MM.1S (cell line): ENCODE results near the gene MYRIP.
"Not testable (repeated sequence)": the region's sequence is repeated elsewhere in the genome, so short reads cannot be mapped to it uniquely, and the experiment has no call there.

ENCODE experiments used
- DNase-seq: peaks from one replicate; pipeline ENCODE4 v3.0.0-alpha.2; 2015
- H2AFZ ChIP-seq: fragments of 300-600 bp; sonication (generic); 2 replicates; pipeline ENCODE4 v1.6.0; 2016; ENCODE audit warnings: antibody characterized with exemption, low read length
- H3F3A ChIP-seq: fragments of 300-600 bp; sonication (generic); 2 replicates; pipeline ENCODE4 v1.6.1; 2016; ENCODE audit warnings: mild to moderate bottlenecking, antibody characterized with exemption, low read length, moderate library complexity, mixed read lengths; ENCODE audit not compliant: insufficient read depth
- H3K27ac ChIP-seq: fragments of 300-600 bp; sonication (generic); 2 replicates; pipeline ENCODE4 v1.5.1; 2016; ENCODE audit warnings: mild to moderate bottlenecking, low read length
- H3K27me3 ChIP-seq: fragments of 300-600 bp; sonication (generic); replicated peaks from 2 replicates; pipeline ENCODE4 v1.6.0; 2016; ENCODE audit warnings: low read length; ENCODE audit not compliant: insufficient read depth
- H3K36me3 ChIP-seq: fragments of 300-600 bp; sonication (generic); replicated peaks from 2 replicates; pipeline ENCODE4 v1.6.1; 2016; ENCODE audit warnings: mild to moderate bottlenecking, low read length, mixed read lengths; ENCODE audit not compliant: insufficient read depth
- H3K4me1 ChIP-seq: fragments of 300-600 bp; sonication (generic); 2 replicates; pipeline ENCODE4 v1.6.1; 2016; ENCODE audit warnings: low read length, mixed read lengths
- H3K4me2 ChIP-seq: fragments of 300-600 bp; sonication (generic); 2 replicates; pipeline ENCODE4 v1.6.0; 2016; ENCODE audit warnings: low read depth, low read length
- H3K4me3 ChIP-seq: fragments of 300-600 bp; sonication (generic); 2 replicates; pipeline ENCODE4 v1.5.1; 2016; ENCODE audit warnings: low read length, mixed read lengths
- H3K79me2 ChIP-seq: fragments of 300-600 bp; sonication (generic); 2 replicates; pipeline ENCODE4 v1.6.1; 2016; ENCODE audit warnings: mixed run types, low read length, mixed read lengths
- H3K9ac ChIP-seq: fragments of 300-600 bp; sonication (generic); 2 replicates; pipeline ENCODE4 v1.6.1; 2016; ENCODE audit warnings: low read length, mixed read lengths
- H3K9me2 ChIP-seq: fragments of 300-600 bp; sonication (generic); replicated peaks from 2 replicates; pipeline ENCODE4 v1.6.1; 2016; ENCODE audit warnings: mild to moderate bottlenecking, low read length, mixed read lengths; ENCODE audit not compliant: insufficient read depth
- H3K9me3 ChIP-seq: fragments of 300-600 bp; sonication (generic); replicated peaks from 2 replicates; pipeline ENCODE4 v1.6.1; 2016; ENCODE audit warnings: mild to moderate bottlenecking, low read length, mixed read lengths; ENCODE audit not compliant: insufficient read depth
- H4K20me1 ChIP-seq: fragments of 300-600 bp; sonication (generic); 2 replicates; pipeline ENCODE4 v1.6.1; 2016; ENCODE audit warnings: mild to moderate bottlenecking, low read length, moderate library complexity, mixed read lengths; ENCODE audit not compliant: insufficient read depth
- EZH2 ChIP-seq: fragments of 300-600 bp; sonication (generic); optimal IDR thresholded peaks from 2 replicates; pipeline ENCODE3; 2017; ENCODE audit warnings: low read depth, mild to moderate bottlenecking, antibody characterized with exemption, low read length, mixed read lengths
- EZH2phosphoT487 ChIP-seq: fragments of 300-600 bp; sonication (generic); IDR thresholded peaks from 2 replicates; pipeline ENCODE4 v1.6.1; 2018; ENCODE audit warnings: antibody characterized with exemption, low read length
- TF ChIP-seq, protein P1 (sequence below): fragments of 300-600 bp; sonication (generic); IDR thresholded peaks from 2 replicates; pipeline ENCODE4 v1.5.1; 2016; ENCODE audit warnings: antibody characterized with exemption, low read length, mixed read lengths

MYRIP gene

DNA sequence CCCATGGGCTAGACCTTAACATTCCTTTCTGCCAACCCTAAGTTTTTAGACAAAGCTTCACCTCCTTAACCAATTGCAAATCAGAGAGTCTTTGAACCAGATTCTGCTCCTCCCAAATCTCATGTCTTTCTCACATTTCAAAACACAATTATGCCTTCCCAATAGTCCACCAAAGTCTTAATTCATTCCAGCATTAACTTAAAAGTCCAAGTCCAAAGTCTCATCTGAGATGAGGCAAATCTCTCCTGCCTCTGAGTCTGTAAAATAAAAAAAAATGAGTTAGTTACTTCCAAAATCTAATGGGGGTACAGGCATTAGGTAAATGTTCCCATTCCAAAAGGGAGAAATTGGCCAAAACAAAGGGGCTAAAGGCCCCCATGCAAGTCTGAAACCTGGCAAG lies 43.8 kb upstream of the MYRIP start:
- no peak for DNase-seq
- Histone ChIP-seq H3K27ac (no peak overlapping the region), H3K9me2 (no peaks in the 10 kb centered on the region), H3F3A (no peaks in the 10 kb centered on the region), H3K79me2 (no peaks in the 10 kb centered on the region), H3K4me1 (no peaks in the 10 kb centered on the region), H2AFZ (no peak overlapping the region), H3K9ac (no peak overlapping the region), H3K36me3 (no peaks in the 10 kb centered on the region), H4K20me1 (no peaks in the 10 kb centered on the region), H3K4me2 (no peak overlapping the region), H3K9me3 (no peaks in the 10 kb centered on the region), H3K27me3 (no peaks in the 10 kb centered on the region), H3K4me3 (no peak overlapping the region)
- TF ChIP-seq, protein P1, sequence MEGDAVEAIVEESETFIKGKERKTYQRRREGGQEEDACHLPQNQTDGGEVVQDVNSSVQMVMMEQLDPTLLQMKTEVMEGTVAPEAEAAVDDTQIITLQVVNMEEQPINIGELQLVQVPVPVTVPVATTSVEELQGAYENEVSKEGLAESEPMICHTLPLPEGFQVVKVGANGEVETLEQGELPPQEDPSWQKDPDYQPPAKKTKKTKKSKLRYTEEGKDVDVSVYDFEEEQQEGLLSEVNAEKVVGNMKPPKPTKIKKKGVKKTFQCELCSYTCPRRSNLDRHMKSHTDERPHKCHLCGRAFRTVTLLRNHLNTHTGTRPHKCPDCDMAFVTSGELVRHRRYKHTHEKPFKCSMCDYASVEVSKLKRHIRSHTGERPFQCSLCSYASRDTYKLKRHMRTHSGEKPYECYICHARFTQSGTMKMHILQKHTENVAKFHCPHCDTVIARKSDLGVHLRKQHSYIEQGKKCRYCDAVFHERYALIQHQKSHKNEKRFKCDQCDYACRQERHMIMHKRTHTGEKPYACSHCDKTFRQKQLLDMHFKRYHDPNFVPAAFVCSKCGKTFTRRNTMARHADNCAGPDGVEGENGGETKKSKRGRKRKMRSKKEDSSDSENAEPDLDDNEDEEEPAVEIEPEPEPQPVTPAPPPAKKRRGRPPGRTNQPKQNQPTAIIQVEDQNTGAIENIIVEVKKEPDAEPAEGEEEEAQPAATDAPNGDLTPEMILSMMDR = no peak
- TF ChIP-seq EZH2phosphoT487 = no peak
- TF ChIP-seq EZH2 = no peak

DNA sequence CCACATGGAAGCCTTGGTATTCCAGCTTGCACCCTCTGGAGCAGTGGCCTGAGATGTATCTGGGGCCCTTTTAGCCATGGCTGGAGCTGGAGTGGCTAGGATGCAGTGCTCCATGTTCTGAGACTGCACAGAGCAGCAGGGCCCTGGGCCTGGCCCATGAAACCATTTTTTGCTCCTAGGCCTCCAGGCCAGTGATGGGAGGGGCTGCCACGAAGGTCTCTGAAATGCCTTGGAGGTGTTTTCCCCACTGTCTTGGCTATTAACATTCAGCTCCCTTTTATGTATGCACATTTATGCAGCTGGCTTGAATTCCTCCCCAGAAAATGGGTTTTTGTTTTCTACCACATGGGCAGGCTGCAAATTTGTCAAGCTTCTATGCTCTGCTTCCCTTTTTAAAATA lies 43.0 kb upstream of the MYRIP start:
- Histone ChIP-seq H3K4me3 (no peak overlapping the region), H3K9me2 (no peaks in the 10 kb centered on the region), H3K27ac (no peak overlapping the region), H3K9ac (no peak overlapping the region), H3K27me3 (no peaks in the 10 kb centered on the region), H3F3A (no peaks in the 10 kb centered on the region), H3K79me2 (no peaks in the 10 kb centered on the region), H4K20me1 (no peaks in the 10 kb centered on the region), H3K36me3 (no peaks in the 10 kb centered on the region), H2AFZ (no peak overlapping the region), H3K4me2 (no peak overlapping the region), H3K9me3 (no peaks in the 10 kb centered on the region), H3K4me1 (no peaks in the 10 kb centered on the region)
- DNase-seq = no peak
- TF ChIP-seq, protein P1 = no peak
- TF ChIP-seq EZH2 (no peak), EZH2phosphoT487 (no peak)

DNA sequence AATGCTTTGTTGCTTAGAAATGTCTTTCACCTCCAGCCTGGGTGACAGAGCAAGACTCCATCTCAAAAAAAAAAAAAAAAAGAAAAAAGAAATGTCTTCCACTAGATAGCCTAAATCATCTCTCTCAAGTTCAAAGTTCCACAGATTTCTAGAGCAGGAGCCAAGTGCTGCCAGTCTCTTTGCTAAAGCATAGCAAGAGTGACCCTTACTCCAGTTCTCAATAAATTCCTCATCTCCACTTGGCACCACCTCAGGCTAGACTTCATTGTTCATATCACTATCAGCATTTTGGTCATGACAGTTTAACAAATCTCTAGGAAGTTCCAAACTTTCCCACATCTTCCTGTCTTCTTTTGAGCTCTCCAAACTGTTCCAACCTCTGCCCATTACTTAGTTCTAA lies 42.5 kb upstream of the MYRIP start:
- not testable (repeated sequence) for H3F3A ChIP-seq, H3K4me1 ChIP-seq, H3K4me3 ChIP-seq, H3K9me3 ChIP-seq, DNase-seq, H3K79me2 ChIP-seq, H3K9ac ChIP-seq, H3K27me3 ChIP-seq, H3K9me2 ChIP-seq, H3K4me2 ChIP-seq, H3K27ac ChIP-seq, H4K20me1 ChIP-seq, H3K36me3 ChIP-seq, H2AFZ ChIP-seq

DNA sequence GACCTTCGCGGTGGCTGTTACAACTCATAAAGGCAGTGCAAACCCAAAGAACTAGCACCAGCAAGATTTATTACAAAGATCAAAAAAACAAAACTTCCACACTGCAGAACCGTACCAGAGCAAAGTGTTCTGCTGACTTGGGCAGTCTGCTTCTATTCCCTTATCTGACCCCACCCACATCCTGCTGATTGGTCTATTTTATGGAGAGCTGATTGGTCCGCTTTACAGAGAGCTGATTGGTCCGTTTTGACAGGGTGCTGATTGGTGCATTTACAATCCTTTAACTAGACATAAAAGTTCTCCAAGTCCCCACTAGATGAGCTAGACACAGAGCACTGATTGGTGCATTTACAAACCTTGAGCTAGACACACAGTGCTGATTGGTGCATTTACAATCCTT lies 31.2 kb upstream of the MYRIP start:
- not testable (repeated sequence) for DNase-seq, H2AFZ ChIP-seq, H3K9me3 ChIP-seq, H3K9ac ChIP-seq, H3K27me3 ChIP-seq, H3K36me3 ChIP-seq, H3K4me1 ChIP-seq, H3K27ac ChIP-seq, H3K4me2 ChIP-seq, H3K79me2 ChIP-seq, H4K20me1 ChIP-seq, H3F3A ChIP-seq, H3K9me2 ChIP-seq, H3K4me3 ChIP-seq
